ENCODE measurements around the gene ZMIZ1. TPM values are rescaled to one million over a fixed set of nuclear protein-coding genes. Genes with fewer than 3 reads are reported as not detected.
A peak's percentile ranks its signal among the peaks of the same experiment; 100 is the strongest.

ZMIZ1 gene
- total and polyA plus RNA-seq, 2 donors from 2014 or later: 14.2 to 97.6 TPM

- Histone ChIP-seq H3K4me1 (ENCODE audit: control insufficient read depth in 2 of 3, insufficient read depth in 2 of 3, low read depth in 1 of 3, low read length in 3 of 3) (peaks cover 0 to 89% (median 84%) of the 10 kb centered on the region in 3 donors), H3K9me3 (ENCODE audit: control insufficient read depth in 2 of 3, insufficient read depth in 1 of 3, low read length in 3 of 3) (no peaks in the 10 kb centered on the region), H3K27ac (ENCODE audit: low read depth in 2 of 2, low read length in 2 of 2) (peak overlapping the region; percentile 74 to 91), H3K36me3 (ENCODE audit: control insufficient read depth in 2 of 3, insufficient read depth in 3 of 3, low read length in 3 of 3) (no peaks in the 10 kb centered on the region), H3K9ac (ENCODE audit: low read length in 3 of 3) (peak overlapping the region in 2 of 3 donors; percentile 11 to 47), H3K27me3 (ENCODE audit: control insufficient read depth, insufficient read depth, low read length) (no peaks in the 10 kb centered on the region), H3K4me3 (ENCODE audit: low read length in 3 of 3) (no peak overlapping the region)
- intact Hi-C loops (cut with DNase I): no loop called here
- no peak for DNase-seq
- TF ChIP-seq, protein P1, sequence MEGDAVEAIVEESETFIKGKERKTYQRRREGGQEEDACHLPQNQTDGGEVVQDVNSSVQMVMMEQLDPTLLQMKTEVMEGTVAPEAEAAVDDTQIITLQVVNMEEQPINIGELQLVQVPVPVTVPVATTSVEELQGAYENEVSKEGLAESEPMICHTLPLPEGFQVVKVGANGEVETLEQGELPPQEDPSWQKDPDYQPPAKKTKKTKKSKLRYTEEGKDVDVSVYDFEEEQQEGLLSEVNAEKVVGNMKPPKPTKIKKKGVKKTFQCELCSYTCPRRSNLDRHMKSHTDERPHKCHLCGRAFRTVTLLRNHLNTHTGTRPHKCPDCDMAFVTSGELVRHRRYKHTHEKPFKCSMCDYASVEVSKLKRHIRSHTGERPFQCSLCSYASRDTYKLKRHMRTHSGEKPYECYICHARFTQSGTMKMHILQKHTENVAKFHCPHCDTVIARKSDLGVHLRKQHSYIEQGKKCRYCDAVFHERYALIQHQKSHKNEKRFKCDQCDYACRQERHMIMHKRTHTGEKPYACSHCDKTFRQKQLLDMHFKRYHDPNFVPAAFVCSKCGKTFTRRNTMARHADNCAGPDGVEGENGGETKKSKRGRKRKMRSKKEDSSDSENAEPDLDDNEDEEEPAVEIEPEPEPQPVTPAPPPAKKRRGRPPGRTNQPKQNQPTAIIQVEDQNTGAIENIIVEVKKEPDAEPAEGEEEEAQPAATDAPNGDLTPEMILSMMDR (IDR thresholded peaks at IDR 0.05; ENCODE audit: borderline replicate concordance, extremely low read depth, insufficient read depth): no peak
- no peak for FAIRE-seq
Measured at GRCh38 chr10:79082631-79083596, 14.1 kb downstream of the ZMIZ1 start.

GRCh38 chr10:79084012-79084971 lies 15.5 kb downstream of the ZMIZ1 start:
- H3K9ac ChIP-seq (ENCODE audit: low read length in 3 of 3): peak overlapping the region in 1 of 3 donors; percentile 47
- TF ChIP-seq, protein P1 (IDR thresholded peaks at IDR 0.05; ENCODE audit: borderline replicate concordance, extremely low read depth, insufficient read depth): no peak
- FAIRE-seq (peak; percentile 84), DNase-seq (peak; percentile 71 to 98 (median 84))
- no peaks in the 10 kb centered on the region for H3K36me3 ChIP-seq (ENCODE audit: control insufficient read depth in 2 of 3, insufficient read depth in 3 of 3, low read length in 3 of 3)
- peaks cover 0 to 91% (median 89%) of the 10 kb centered on the region in 3 donors for H3K4me1 ChIP-seq (ENCODE audit: control insufficient read depth in 2 of 3, insufficient read depth in 2 of 3, low read depth in 1 of 3, low read length in 3 of 3)
- H3K4me3 ChIP-seq (ENCODE audit: low read length in 3 of 3): peak overlapping the region in 1 of 3 donors; percentile 10
- peak overlapping the region; percentile 74 to 91 for H3K27ac ChIP-seq (ENCODE audit: low read depth in 2 of 2, low read length in 2 of 2)
- intact Hi-C loops (cut with DNase I): no loop called here
- no peaks in the 10 kb centered on the region for H3K27me3 ChIP-seq (ENCODE audit: control insufficient read depth, insufficient read depth, low read length)
- no peaks in the 10 kb centered on the region for H3K9me3 ChIP-seq (ENCODE audit: control insufficient read depth in 2 of 3, insufficient read depth in 1 of 3, low read length in 3 of 3)

DNA sequence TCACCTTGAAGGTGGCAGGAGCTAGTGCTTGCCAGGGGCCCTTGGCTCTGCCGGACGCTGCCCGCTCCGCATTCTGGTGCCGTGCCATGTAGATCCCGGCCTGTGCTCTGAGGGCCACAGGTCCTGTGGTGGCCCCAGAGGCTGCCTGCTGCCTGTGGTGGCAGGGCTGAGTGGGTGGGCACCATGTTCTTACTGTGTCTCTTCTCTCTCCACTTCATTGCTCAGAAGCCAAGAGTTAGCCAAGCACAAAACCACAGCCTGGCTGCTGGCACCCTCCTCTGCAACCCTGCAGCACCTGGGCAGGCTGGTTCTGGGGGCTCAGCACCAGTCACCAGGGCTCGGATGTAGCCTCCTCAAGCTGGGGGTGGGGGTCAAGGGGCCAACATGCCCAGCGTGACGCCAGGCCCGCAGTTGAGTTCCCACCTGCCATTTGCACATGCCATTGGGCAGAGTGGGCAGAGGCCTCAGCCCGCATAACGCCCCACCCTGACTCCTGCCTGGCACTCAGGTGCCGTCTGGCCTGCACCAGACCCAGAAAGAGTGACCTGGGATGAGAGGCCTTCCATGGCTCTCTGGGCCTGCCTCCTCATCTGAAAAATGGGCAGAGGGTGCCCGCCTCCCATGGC lies 16.3 kb downstream of the ZMIZ1 start:
- Histone ChIP-seq H3K36me3 (ENCODE audit: control insufficient read depth in 2 of 3, insufficient read depth in 3 of 3, low read length in 3 of 3) (no peaks in the 10 kb centered on the region), H3K27me3 (ENCODE audit: control insufficient read depth, insufficient read depth, low read length) (no peaks in the 10 kb centered on the region), H3K9me3 (ENCODE audit: control insufficient read depth in 2 of 3, insufficient read depth in 1 of 3, low read length in 3 of 3) (no peaks in the 10 kb centered on the region), H3K9ac (ENCODE audit: low read length in 3 of 3) (peak overlapping the region in 1 of 3 donors; percentile 56), H3K27ac (ENCODE audit: low read depth in 2 of 2, low read length in 2 of 2) (peak overlapping the region; percentile 74 to 91), H3K4me1 (ENCODE audit: control insufficient read depth in 2 of 3, insufficient read depth in 2 of 3, low read depth in 1 of 3, low read length in 3 of 3) (peaks cover 0 to 88% (median 86%) of the 10 kb centered on the region in 3 donors), H3K4me3 (ENCODE audit: low read length in 3 of 3) (no peak overlapping the region)
- intact Hi-C loops (cut with DNase I): no loop called here
- TF ChIP-seq, protein P1 (IDR thresholded peaks at IDR 0.05; ENCODE audit: borderline replicate concordance, extremely low read depth, insufficient read depth): no peak
- FAIRE-seq: no peak
- peak in 2 of 5 donors; percentile 42 to 90 for DNase-seq

All from kidney (tissue), 14 donors.